K562 (cell line): ENCODE measurements around the gene CFAP126. TPM values are rescaled to one million over a fixed set of nuclear protein-coding genes. Genes with fewer than 3 reads are reported as not detected.

Experiments used
- ARID3A ChIP-seq: IDR thresholded peaks from 2 replicates; pipeline ENCODE4 v1.6.1; 2012; ENCODE audit warnings: low read depth, low read length, improper control_type of control experiment, borderline replicate concordance
- CHD4 ChIP-seq: fragments of 200-600 bp; sonication (generic); IDR thresholded peaks from 3 replicates; pipeline ENCODE4 v1.6.1; 2012; ENCODE audit warnings: low read depth, mild to moderate bottlenecking, mixed read lengths, low read length, inconsistent platforms; ENCODE audit not compliant: insufficient read depth, insufficient replicate concordance, poor library complexity, severe bottlenecking
- DDX20 ChIP-seq: fragments of 450-650 bp; IDR thresholded peaks from 2 replicates; pipeline ENCODE4 v1.6.1; 2016; ENCODE audit warnings: missing genetic modification characterization, low read depth, mild to moderate bottlenecking, missing compliant biosample characterization, moderate library complexity
- HLTF ChIP-seq: fragments of 450-650 bp; IDR thresholded peaks from 2 replicates; pipeline ENCODE4 v1.6.1; 2016
- ID3 ChIP-seq, 2 experiments: fragments of 250-450 bp in 1 of 2; fragments of 450-650 bp in 1 of 2; sonication (Bioruptor Pico) in 1 of 2; IDR thresholded peaks; 2 replicates each; pipeline versions ENCODE4 v1.6.1 to v1.8.0; 2016 to 2021; ENCODE audit warnings: mild to moderate bottlenecking in 2 of 2, moderate library complexity in 2 of 2, missing compliant biosample characterization in 1 of 2, missing genetic modification characterization in 1 of 2
- KAT2B ChIP-seq: IDR thresholded peaks from one replicate; pipeline ENCODE4 v1.6.1; 2012; ENCODE audit warnings: low read depth, mild to moderate bottlenecking, control low read depth, inconsistent platforms, low read length, moderate library complexity
- KLF10 ChIP-seq: fragments of 250-450 bp; sonication (Bioruptor Pico); IDR thresholded peaks from 2 replicates; pipeline ENCODE4 v1.6.1; 2021; ENCODE audit warnings: matching md5 sums
- LCOR ChIP-seq: sonication (generic); formaldehyde crosslinking; IDR thresholded peaks from 2 replicates; pipeline ENCODE4 v1.8.0; 2022; ENCODE audit warnings: mild to moderate bottlenecking, missing genetic modification reagents
- PCBP2 ChIP-seq: fragments of 200-400 bp; formaldehyde crosslinking; IDR thresholded peaks from 2 replicates; pipeline ENCODE4 v1.6.1; 2018; ENCODE audit warnings: low read length, low read depth, mild to moderate bottlenecking, moderate library complexity; ENCODE audit not compliant: poor library complexity, severe bottlenecking
- POLR2H ChIP-seq: IDR thresholded peaks from 2 replicates; pipeline ENCODE4 v1.6.1; 2016; ENCODE audit warnings: missing genetic modification characterization, low read depth, mild to moderate bottlenecking, control low read depth, missing compliant biosample characterization, moderate library complexity
- RB1 ChIP-seq: fragments of 450-650 bp; IDR thresholded peaks from 2 replicates; pipeline ENCODE4 v1.6.1; 2017; ENCODE audit warnings: low read depth, mild to moderate bottlenecking
- THRA ChIP-seq: fragments of 450-650 bp; IDR thresholded peaks from 2 replicates; pipeline ENCODE4 v1.6.1; 2017; ENCODE audit warnings: mild to moderate bottlenecking, moderate library complexity
- ZBTB1 ChIP-seq: sonication (generic); formaldehyde crosslinking; IDR thresholded peaks from 2 replicates; pipeline ENCODE4 v1.8.1; 2023; ENCODE audit warnings: missing genetic modification reagents, low read depth, mild to moderate bottlenecking, borderline replicate concordance
- ZFX ChIP-seq: sonication (generic); formaldehyde crosslinking; IDR thresholded peaks from 2 replicates; pipeline ENCODE4 v1.8.0; 2022; ENCODE audit warnings: mild to moderate bottlenecking, missing genetic modification reagents, moderate library complexity
- ZMIZ1 ChIP-seq, 2 experiments: fragments of 150-350 bp in 1 of 2; IDR thresholded peaks; 2 replicates each; pipeline ENCODE4 v1.6.1; 2012 to 2016; ENCODE audit warnings: low read depth in 2 of 2, low read length in 2 of 2, mild to moderate bottlenecking in 1 of 2, moderate library complexity in 1 of 2
- ZNF124 ChIP-seq: sonication (generic); formaldehyde crosslinking; IDR thresholded peaks from 2 replicates; pipeline ENCODE4 v1.8.1; 2022; ENCODE audit warnings: missing genetic modification reagents
- ZNF140 ChIP-seq: fragments of 250-450 bp; sonication (Bioruptor Pico); IDR thresholded peaks from 2 replicates; pipeline ENCODE4 v1.8.0; 2021; ENCODE audit warnings: moderate library complexity, mild to moderate bottlenecking, inconsistent platforms
- ZNF165 ChIP-seq: fragments of 250-450 bp; sonication (Bioruptor Pico); IDR thresholded peaks from 2 replicates; pipeline ENCODE4 v1.4.0; 2020; ENCODE audit warnings: borderline replicate concordance
- ZNF282 ChIP-seq: sonication (generic); formaldehyde crosslinking; IDR thresholded peaks from 2 replicates; pipeline ENCODE4 v1.8.1; 2023; ENCODE audit warnings: missing genetic modification reagents
- ZNF316 ChIP-seq: fragments of 450-650 bp; IDR thresholded peaks from 2 replicates; pipeline ENCODE4 v1.6.1; 2016
- polyA plus RNA-seq, 8 experiments: library from polyadenylated mRNA; depleted of rRNA in 4 of 8; stranded (reverse) in 5 of 8; unstranded in 3 of 8; fragments of >200 nt; fragmentation: Nextera tagmentation in 2 of 8; fragmentation: Illumina TruSeq in 1 of 8; extraction: Ambion mirVana in 2 of 8; extraction: Trizol in 1 of 8; gene quantifications; 2 replicates each; pipeline versions ENCODE4 v1.2.1 to v1.2.3, GENCODE V29; 2011 to 2014; ENCODE audit warnings: inconsistent platforms in 1 of 8, missing spikeins in 1 of 8
- total RNA-seq, 7 experiments: library from RNA; depleted of rRNA in 6 of 7; stranded (reverse); fragments of >200 nt in 6 of 7; fragmentation: Illumina TruSeq in 2 of 7; extraction: Trizol in 2 of 7; gene quantifications; 2 replicates each; pipeline versions ENCODE4 v1.2.1 to v1.2.3, GENCODE V29; 2011 to 2021; ENCODE audit warnings: low replicate concordance in 1 of 7

The CFAP126 gene
- total and polyA plus RNA-seq, 9 of the 15 experiments (the other 6 are each of a cell fraction or from before 2014, with no cell fraction given): not detected

- TF ChIP-seq ZFX (CRISPR knock-in tag) (peak; percentile 86), ZNF316 (no peak), DDX20 (tag) (no peak), ZNF282 (CRISPR knock-in tag) (no peak), KAT2B (no peak), PCBP2 (no peak), KLF10 (CRISPR knock-in tag) (no peak), HLTF (no peak; the same call in 1 of the 2 replicates), ZNF124 (CRISPR knock-in tag) (no peak), RB1 (peak; percentile 65; the same call in 1 of the 2 replicates), CHD4 (peak; percentile 31), ZNF140 (no peak), ZBTB1 (CRISPR knock-in tag) (no peak), ZMIZ1 (IDR thresholded peaks at IDR 0.05; ENCODE audit: low read depth in 2 of 2, low read length in 2 of 2) (0 out of 4 replicates have a peak, but pooled peaks of 1 of the 2 experiments have one; percentile 20), THRA (no peak), LCOR (CRISPR knock-in tag) (no peak), POLR2H (tag) (peak; percentile 85), ARID3A (no peak), ID3 (CRISPR knock-in tag; IDR thresholded peaks at IDR 0.05) (no peak), ID3 (tag; IDR thresholded peaks at IDR 0.05) (peak; percentile 69; the same call in 1 of the 2 replicates), ZNF165 (CRISPR knock-in tag) (0 out of 2 replicates have a peak, but pooled peaks have one; percentile 12)
Observed at GRCh38 chr1:161389691-161390558, 22.2 kb upstream of the CFAP126 start (continued).
